ENCODE data around the gene RRAGD. TPM values are rescaled to one million over a fixed set of nuclear protein-coding genes. Genes with fewer than 3 reads are reported as not detected.

Gene RRAGD
- total and polyA plus RNA-seq, 2 of the 8 experiments (the other 6 are each of a cell fraction or from before 2014, with no cell fraction given): 7.2 to 30.8 TPM

- no peak for TF ChIP-seq MAX (IDR thresholded peaks at IDR 0.05)
Measured at GRCh38 chr6:89348372-89348771, 63.7 kb downstream of the RRAGD start (continued).
